Left forelimb (tissue), 1 donor: ENCODE results near the gene AMDHD1.
"Not testable (repeated sequence)": the region's sequence is repeated elsewhere in the genome, so short reads cannot be mapped to it uniquely, and the experiment has no call there.

Experiments
- DNase-seq: peaks from one replicate; pipeline ENCODE4 v3.0.0-alpha.2; 2018; ENCODE audit warnings: low spot score

The AMDHD1 gene

DNA sequence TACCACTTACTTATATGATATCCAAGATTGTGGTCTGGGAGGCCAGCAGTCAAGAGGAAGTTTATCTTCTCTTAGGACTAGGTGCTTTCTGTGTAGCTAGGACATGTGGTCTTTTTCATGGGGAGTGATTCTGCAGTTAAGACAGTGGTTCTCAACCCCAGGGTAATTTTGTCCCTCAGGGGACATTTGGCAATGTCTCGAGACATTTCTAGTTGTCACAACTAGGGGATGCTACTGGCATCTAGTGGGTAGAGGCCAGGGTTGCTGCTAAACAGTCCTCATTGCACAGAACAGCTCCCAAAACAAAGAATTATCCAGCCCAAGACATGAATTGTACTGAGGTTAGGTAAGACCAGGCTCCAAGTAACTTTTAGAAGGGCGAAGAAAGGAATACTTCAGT is 20.0 kb downstream of the AMDHD1 start:
- no peak for DNase-seq

DNA sequence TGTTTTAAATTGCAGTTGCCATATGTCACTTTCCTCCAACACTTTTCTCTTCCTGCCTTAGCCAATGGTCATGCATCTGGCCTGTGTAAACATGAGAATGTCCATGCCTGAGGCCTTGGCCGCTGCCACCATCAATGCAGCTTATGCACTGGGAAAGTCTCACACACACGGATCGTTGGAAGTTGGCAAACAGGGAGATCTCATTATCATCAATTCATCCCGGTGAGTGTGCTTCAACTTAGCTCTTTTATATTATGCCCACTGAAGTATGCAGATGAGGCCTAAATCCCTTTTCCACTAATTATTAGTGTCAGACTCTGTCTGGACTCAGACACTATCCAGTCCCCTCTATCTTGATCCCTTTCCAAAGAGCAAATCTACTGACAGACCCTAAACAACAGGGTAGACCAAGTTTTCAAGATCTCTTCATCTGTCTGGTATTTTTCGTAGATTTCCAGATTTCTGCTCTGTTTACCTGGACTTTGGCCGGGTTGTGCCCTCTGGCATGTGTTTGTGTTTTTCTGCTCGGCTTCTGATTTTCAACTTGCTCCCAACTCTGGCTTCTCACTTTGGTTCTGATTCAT is 23.2 kb downstream of the AMDHD1 start:
- DNase-seq, result no peak

DNA sequence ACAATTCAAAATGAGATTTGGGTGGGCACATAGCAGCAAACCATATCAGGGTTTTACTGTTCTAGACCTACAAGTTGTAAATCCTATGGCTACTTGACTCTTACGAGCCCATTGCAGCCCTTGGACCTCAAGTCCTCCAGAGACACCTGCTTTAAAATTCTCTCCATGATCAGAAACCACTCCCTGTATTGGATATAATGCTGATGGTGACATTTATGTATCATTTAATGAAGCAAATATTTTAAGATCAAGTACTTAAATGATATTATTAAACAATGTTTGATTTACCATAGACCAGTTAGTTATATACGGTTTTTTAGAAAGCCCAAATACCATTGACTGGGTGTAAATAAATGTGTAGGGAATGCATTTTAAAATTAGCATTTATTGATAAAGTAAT is 24.2 kb downstream of the AMDHD1 start:
- no peak for DNase-seq

DNA sequence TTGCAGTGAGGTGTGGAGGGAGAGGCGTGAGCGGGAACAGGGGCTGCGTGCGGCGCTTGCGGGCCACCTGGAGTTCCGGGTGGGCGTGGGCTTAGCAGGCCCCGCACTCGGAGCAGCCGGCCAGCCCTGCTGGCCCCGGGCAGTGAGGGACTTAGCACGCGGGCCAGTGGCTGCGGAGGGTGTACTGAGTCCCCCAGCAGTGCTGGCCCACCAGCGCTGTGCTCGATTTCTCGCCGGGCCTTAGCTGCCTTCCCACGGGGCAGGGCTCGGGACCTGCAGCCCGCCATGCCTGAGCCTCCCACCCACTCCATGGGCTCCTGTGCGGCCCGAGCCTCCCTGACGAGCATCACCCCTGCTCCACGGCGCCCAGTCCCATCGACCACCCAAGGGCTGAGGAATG is 26.0 kb downstream of the AMDHD1 start:
- DNase-seq, result not testable (repeated sequence)

- no peak for DNase-seq
These were observed 27.8 kb downstream of the AMDHD1 start for GRCh38 chr12:95970905-95971304.

DNA sequence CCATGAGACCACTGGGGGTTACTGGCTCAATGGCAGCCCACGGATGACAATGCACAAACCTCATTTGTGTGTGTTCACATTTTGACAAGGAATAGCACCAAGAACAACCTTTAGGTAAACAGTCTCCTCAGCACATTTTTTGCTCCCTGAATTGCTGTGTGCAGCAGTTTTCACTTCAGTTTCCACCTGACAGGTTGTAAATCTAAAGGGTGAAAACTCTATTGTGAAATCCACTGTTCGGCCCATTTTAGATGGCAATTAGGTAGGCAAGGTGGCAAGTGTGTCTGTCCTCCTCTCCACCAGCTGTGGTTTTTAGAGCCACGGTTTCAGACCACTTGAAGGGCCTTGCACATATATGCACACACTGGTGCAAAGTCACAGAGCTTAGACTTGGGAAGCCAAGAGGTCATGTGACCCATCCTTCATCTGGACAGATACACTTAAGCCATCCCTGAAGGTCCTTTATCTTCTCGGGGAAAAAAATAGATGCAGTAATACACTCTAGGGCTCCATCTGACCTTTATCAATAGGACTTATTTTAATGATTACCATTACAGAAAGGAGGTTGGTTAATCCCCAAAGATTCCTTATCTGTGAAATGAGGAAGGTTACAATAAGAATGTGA is 29.8 kb downstream of the AMDHD1 start:
- DNase-seq, result no peak

DNA sequence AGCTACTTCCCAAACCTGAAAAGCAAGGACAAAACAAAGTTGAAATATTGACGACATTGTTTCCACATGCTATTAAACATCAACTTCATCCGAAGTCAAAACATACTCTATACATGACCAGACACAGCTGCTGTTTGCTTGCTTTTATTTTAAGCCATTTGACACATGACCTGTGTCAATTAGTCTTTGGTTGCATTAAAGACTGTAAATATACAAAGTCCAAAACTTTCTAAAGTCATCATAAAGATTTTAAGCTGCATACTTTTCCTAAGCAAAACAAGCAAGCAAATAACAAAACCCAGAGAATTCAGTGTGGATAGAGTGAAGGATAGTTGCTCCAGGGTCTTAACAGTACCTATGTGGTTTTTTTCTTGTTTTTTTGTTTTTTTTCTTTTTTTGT is 31.2 kb downstream of the AMDHD1 start:
- no peak for DNase-seq

DNA sequence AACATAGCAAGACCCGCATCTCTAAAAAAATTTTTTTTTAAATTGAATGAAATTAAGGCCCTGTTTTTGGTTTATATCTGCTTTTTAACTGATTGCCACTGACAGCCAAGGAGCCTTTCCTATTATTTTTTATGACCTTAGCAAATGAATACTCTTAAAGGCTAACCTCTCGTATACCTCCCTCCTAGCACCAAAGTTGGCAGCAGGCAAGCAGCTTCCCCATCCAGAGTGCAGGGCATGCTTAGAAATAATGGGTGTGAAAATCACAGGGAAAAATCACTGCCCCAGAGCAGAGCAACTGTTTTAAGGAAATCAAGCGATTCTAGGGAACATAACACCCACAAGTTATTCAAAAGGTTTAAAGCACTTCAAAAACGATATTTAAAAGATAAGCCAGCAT is 32.4 kb downstream of the AMDHD1 start:
- DNase-seq, result no peak

DNA sequence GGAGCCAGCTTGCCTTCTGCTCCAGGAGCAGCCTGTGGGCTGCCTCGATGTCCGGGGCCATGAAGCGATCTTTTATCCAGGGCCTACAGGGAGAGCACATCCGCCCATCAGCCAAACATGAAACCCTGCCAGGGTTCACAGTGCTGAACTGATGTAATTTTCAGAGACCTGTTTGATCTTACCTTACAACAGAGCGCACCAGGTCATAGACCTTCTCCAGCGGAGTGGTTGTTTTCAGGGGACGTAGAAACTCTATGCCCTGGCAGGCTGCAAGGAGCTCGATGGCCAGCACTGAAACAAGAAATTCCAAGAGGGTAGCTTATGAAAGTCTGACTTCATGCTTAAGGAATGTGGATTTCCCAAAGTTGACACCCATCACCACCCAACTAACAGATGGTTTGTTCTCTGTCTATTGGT is 33.3 kb downstream of the AMDHD1 start:
- DNase-seq, result no peak

DNA sequence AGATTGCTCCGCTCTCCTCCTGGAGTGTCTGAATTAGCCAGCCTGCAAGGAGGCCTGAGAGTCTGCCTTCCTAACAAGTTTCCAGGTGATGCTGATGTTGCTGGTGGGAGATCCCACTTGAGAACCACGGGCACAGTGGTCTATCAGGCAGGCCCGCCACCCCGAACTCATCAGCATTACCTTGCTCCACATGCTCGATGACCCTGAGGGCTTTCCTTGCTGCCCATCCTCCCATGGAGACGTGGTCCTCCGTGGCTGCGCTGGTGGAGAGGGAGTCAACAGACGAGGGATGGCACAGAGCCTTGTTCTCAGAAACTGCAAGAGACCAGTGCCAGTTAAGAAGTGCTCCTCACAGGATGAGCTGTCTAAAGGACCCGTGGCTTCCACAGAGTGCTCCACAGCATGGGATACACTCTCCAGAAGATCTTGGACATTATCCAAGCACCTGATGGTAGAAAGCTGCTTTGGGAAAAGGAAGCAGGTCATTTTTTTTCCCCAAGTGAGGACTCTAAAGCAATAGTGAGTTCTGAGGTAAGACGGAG is 34.7 kb downstream of the AMDHD1 start:
- DNase-seq, result no peak

GRCh38 chr12:95978351-95978750 is 35.2 kb downstream of the AMDHD1 start:
- no peak for DNase-seq

DNA sequence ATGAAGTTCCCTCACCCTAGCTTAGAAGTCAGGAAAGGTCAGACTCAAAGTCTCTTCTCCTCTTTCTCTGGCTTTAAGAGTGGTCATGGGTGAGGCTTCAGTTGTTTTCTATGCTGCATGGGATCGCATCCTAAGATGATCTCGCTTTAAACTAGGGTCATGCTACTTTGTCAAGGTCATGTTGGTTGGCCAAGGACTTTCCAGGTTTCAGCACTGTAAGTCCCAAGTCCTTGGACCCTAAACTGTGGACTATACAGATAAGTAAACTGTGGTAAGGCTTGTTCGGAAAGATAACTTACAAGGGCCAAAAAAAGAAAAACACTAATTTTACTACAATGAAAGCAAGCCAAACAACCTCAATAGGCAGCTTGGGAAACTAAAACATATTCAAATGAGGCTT is 35.6 kb downstream of the AMDHD1 start:
- no peak for DNase-seq

DNA sequence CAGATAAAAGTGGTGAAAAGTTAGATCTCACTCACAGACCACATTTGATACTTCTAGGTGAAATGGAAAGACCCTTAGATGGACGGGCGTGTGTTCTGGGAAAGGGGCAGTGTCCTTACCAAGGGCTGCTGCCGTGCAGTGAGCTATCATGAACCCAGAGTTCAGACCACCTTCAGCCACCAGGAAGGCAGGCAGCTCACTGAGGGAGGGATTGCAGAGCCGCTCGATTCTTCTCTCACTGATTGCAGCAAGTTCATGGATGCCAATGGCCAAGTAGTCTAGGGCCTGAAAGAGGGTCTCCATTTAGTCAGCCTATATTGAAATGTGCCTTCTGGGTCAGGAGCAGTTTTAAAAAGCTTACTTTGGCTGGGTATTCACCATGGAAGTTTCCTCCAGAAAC is 37.3 kb downstream of the AMDHD1 start:
- no peak for DNase-seq

DNA sequence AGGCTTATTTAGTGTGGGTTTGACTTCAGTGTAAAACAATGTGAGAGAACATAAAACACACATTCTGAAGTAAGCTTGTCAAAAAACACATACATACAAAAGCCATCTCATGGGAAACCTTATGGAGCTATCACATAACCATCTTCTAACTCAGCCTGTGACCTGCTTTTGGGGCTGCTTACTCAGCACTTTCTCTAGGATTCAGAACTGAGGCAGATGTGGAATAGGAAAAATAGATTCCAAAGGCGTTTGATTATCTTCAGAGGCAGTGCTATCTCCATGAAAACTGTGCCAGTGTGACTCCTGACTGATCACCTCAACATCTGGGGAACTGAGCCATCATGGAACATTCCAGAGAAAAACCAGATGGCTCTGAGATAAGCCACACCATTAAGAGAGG is 39.5 kb downstream of the AMDHD1 start:
- DNase-seq, result no peak

GRCh38 chr12:95984682-95985081 is 41.6 kb downstream of the AMDHD1 start:
- no peak for DNase-seq

GRCh38 chr12:95986635-95987570 is 43.8 kb downstream of the AMDHD1 start:
- DNase-seq, result no peak

- no peak for DNase-seq
These were observed 45.6 kb downstream of the AMDHD1 start for GRCh38 chr12:95988506-95989275.

- no peak for DNase-seq
These were observed 46.5 kb downstream of the AMDHD1 start for GRCh38 chr12:95989504-95990123.

- no peak for DNase-seq
These were observed 47.0 kb downstream of the AMDHD1 start for GRCh38 chr12:95990136-95990535.

DNA sequence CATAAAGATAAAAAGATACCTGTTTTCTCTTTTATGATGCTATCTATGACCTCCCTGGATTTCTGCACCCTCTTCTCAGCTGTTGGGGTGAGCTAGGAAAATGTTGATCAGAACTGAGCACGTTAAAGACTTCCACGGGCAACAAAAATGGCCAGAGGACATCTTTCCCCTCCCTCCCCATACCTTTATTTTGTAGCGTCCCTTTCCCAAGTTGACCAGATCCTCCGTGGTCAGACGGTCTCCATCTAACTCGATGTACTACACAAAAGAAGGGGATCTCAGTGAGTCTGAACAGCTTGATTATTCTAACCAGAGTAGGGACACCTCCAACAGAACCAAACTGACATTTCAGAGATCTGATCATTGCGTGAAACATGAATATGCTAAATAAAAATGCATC is 50.8 kb downstream of the AMDHD1 start:
- DNase-seq, result no peak

DNA sequence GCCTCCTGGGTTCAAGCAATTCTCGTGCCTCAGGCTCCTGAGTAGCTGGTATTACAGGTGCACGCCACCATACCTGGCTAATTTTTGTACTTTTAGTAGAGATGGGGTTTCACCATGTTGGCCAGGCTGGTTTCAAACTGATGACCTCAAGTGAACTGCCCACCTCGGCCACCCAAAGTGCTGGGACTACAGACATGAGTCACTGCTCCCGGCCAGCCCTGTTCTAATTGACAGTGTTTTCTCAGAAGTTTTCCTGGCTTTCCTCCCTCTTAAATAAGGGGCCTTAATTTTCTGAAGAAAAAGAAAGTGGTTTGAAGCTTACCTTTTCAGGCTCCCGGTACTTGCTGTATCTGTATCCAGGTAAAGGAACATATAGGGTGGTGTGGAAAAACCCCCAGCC is 51.3 kb downstream of the AMDHD1 start:
- no peak for DNase-seq
